WI38 (cell line): ENCODE measurements around the gene MARCHF9.
A peak's percentile ranks its signal among the peaks of the same experiment; 100 is the strongest.

Experiments
- H3K4me3 ChIP-seq: 2 replicates; pipeline ENCODE4 v1.5.1; 2011; ENCODE audit warnings: low read depth, mild to moderate bottlenecking, control low read depth, low read length
- TF ChIP-seq, protein P1 (sequence below): IDR thresholded peaks from 2 replicates; pipeline ENCODE4 v1.5.1; 2012; ENCODE audit warnings: low read depth, mild to moderate bottlenecking, control low read depth, low read length

Gene MARCHF9

DNA sequence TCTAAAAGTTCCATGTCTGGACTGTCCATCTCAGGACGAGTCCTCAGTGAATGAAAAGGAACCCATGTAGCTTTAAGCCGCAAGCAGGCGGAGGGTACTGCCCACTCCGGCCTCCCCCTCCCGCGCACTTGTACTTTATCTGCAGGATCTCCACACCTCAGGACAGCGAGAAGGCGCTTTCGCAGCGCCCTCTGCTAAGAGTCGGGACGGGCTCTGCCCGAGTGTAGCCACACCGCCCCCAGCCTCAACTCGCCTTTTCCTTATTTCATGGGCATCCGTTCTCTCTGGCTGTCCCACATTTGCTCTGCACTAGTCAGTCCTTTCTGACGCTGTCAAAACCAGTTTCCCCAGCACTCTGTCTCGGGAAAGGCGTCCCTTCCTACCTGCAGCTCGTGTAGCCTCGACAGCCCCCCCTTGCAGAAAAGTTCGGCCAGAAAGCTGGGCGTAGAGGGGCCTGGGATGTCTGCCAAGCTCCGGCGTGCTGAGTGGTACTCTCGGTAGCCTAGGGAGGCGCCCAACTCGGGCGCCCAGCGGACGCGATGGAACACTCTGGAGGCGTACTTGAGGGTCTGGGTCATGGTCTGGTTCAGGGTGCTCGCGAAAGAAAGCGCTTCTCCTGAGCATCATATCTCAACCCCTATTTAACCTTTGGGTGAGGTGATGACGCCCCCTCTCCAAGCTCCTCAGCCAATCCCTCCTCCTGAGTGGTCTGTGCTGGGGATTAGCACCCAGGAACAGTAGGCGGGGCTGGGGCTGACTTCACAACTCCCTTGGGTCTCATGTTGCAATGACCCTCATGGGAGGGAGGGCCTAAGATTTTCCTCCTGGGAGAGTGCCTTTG lies 11.8 kb downstream of the MARCHF9 start, which contains the start of gene CYP27B1:
Gene CYP27B1 (minus strand): TSS at position 615 of the 841 bp plus-strand sequence. CDS start 37 bp downstream, at position 578.
- H3K4me3 ChIP-seq, result peak within 1 kb of the TSS; percentile 29; the same call in 1 of the 2 replicates
- TF ChIP-seq, protein P1, sequence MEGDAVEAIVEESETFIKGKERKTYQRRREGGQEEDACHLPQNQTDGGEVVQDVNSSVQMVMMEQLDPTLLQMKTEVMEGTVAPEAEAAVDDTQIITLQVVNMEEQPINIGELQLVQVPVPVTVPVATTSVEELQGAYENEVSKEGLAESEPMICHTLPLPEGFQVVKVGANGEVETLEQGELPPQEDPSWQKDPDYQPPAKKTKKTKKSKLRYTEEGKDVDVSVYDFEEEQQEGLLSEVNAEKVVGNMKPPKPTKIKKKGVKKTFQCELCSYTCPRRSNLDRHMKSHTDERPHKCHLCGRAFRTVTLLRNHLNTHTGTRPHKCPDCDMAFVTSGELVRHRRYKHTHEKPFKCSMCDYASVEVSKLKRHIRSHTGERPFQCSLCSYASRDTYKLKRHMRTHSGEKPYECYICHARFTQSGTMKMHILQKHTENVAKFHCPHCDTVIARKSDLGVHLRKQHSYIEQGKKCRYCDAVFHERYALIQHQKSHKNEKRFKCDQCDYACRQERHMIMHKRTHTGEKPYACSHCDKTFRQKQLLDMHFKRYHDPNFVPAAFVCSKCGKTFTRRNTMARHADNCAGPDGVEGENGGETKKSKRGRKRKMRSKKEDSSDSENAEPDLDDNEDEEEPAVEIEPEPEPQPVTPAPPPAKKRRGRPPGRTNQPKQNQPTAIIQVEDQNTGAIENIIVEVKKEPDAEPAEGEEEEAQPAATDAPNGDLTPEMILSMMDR, result no peak

DNA sequence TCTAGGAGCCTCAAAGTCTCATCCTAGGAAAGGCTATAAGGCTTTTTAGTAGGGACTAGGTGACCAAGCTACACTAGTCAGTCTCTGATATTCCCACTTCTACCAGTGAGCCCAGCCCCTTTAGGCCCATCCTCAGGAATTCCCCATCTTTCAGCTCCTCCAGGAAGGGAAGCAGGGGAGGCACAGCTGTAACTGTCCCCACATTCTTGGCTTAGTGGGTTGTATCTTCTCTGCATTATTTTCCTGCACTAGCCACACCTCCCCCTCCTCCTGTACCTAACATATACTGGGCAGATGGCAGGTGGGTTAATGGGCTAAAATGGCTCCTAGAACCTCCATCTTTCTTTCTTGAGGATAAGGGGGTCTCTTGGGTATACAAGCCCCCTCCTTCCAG lies 12.4 kb downstream of the MARCHF9 start:
- no peak overlapping the region for H3K4me3 ChIP-seq
- TF ChIP-seq, protein P1, result no peak

DNA sequence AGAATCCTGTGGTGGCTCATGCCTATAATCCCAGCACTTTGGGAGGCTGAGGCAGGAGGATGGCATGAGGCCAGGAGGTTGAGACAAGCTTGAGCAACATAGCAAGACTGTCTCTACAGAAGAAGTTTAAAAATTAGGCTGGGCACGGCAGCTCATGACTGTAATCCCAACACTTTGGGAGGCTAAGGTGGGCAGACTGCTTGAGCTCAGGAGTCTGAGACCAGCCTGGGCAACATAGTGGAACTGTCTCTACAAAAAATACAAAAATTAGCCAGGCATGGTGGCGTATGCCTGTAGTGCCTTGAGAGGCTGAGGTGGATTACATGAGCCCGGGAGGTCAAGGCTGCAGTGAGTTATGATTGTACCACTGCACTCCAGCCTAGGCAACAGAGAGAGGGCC lies 13.0 kb downstream of the MARCHF9 start:
- no peak overlapping the region for H3K4me3 ChIP-seq

DNA sequence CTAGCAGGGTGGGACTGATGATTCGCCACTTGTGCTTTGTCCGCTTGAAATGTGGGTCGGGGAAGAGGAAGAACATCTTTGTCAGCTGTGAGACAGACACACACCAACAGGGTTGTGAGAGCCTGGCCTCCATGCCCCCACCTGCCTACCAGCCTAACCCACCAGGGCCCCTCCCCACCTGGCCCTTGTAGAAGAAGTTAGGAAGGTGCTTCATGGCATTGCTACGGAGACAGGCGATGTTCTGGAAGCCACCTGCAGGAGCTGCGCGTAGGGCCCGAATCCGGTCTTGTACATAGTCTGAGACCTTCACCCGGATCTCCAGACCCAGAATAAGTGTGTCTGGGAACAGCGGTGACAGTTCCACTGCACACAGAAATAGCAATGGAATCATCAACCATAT lies 14.7 kb downstream of the MARCHF9 start:
- H3K4me3 ChIP-seq, result no peak overlapping the region
- TF ChIP-seq, protein P1, result no peak

More for the DNA sequence above, 13.0 kb downstream of the MARCHF9 start:
- TF ChIP-seq, protein P1, result no peak

DNA sequence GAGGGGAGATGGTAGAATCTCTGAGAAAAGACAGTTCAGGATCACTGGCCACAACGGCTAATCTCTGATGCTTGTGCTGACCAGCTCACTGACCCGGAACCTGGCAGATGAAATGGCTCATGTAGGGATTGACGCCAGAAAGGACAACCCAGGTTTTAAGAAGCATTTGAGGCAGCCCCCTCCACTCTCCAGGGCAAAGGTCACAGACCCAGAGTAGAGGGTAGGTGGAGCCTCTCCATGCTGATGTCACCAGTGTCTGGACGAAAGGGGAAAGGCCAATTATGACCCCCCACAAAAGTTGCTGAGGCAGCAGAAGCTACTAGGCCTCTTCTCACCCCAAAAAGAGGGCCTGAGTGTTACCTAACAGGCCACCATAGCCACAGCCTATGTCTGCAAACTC lies 15.8 kb downstream of the MARCHF9 start:
- TF ChIP-seq, protein P1, result no peak
- peak overlapping the region; percentile 89; the same call in 1 of the 2 replicates for H3K4me3 ChIP-seq

DNA sequence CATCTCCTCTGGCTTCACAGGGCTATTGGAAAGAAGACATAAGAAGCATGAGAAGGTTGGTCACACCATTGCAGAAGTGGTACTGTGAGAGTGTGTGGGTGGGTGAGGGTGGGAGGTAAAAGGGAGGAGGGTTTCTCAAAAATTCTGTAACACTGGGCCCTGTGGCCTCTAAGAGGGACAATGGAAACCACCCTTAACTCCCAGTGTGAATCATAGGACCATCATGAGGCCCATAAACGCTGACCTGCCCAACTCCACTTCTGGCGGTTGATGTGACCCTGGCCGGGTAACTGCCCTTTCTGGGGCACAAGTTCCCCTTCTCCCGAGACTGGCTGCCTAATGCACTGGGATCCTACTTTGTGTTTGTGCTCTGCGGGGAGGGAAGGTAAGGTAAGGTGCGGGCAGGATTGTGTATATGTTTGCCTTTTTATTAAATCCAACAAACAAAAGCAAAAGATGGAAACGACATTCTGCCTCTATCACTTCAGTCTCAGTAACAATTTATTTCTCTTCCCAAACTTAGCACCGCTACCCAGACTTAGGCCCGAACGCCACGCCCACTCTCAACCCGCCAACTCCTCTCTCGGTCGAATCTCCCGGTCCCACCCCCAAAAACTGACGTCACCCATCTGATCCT lies 16.5 kb downstream of the MARCHF9 start:
- peak overlapping the region; percentile 89 for H3K4me3 ChIP-seq
- TF ChIP-seq, protein P1, result no peak

DNA sequence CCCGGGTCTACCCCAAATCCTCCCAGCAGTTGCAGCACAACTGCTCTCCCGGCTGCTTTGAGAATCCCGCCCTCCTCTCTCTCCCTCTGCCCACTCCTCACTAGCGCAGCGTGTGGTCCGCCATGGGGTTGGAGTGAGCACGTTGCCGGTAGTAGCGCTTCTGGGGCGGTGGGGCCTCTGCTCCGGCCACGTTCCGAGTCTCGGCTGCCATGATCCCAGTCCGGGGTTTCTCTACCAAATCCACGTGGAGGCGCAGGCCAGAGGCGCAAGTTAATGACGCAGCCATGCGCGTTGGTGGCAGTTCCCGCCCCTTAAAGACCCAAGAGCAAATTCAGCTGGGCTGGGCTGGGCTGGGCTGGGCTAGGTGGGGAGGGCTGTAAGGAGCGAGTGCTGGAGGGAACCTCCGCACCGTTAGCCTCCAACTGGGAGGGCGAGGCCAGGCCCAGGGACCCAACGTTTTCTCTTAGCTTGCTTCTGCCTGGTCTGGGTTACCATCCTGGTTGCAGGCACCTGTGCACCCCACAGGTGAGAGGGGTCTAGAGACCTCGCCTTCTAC lies 17.0 kb downstream of the MARCHF9 start, which contains the start of gene METTL1:
Gene METTL1 (minus strand): TSS at position 233 of the 556 bp plus-strand sequence. CDS start 22 bp downstream, at position 211.
- TF ChIP-seq, protein P1, result no peak
- H3K4me3 ChIP-seq, result peak within 1 kb of the TSS; percentile 89
